ENCODE results near the gene EXOC4. TPM values are rescaled to one million over a fixed set of nuclear protein-coding genes. Genes with fewer than 3 reads are reported as not detected.

The EXOC4 gene
- total RNA-seq, 4 donors from 2014 or later, result 36.9 to 78.0 (median 52.2) TPM

GRCh38 chr7:133698127-133698526 lies 445.2 kb downstream of the EXOC4 start:
- Histone ChIP-seq H3K4me3 (no peak overlapping the region), H3K4me1 (no peaks in the 10 kb centered on the region), H3K36me3 (no peaks in the 10 kb centered on the region), H3K27ac (no peak overlapping the region), H3K9me3 (no peaks in the 10 kb centered on the region), H3K27me3 (no peaks in the 10 kb centered on the region)
- no peak for ATAC-seq
- intact Hi-C loops (cut with DNase I; ENCODE audit: low total_unique reads), result no loop called here
- TF ChIP-seq POLR2A (IDR thresholded peaks at IDR 0.05) (no peak), CTCF (IDR thresholded peaks at IDR 0.05 in 4 of 5, conservative IDR thresholded peaks at IDR 0.05 in 1 of 5) (no peak)
- in situ Hi-C loops (cut with MboI; ENCODE audit: low sequenced_read_pairs in 4 of 4), result no loop called here
- no peak for DNase-seq

GRCh38 chr7:133699386-133699785 lies 446.5 kb downstream of the EXOC4 start:
- ATAC-seq (no peak), DNase-seq (no peak)
- H3K36me3 ChIP-seq, result no peaks in the 10 kb centered on the region
- peaks cover 0 to 4% of the 10 kb centered on the region in 2 donors for H3K4me1 ChIP-seq
- in situ Hi-C loops (cut with MboI; ENCODE audit: low sequenced_read_pairs in 4 of 4), result no loop called here
- H3K27me3 ChIP-seq, result no peaks in the 10 kb centered on the region
- intact Hi-C loops (cut with DNase I; ENCODE audit: low total_unique reads), result no loop called here
- TF ChIP-seq CTCF (IDR thresholded peaks at IDR 0.05 in 4 of 5, conservative IDR thresholded peaks at IDR 0.05 in 1 of 5) (no peak), POLR2A (IDR thresholded peaks at IDR 0.05) (no peak)
- no peak overlapping the region for H3K27ac ChIP-seq
- H3K9me3 ChIP-seq, result no peaks in the 10 kb centered on the region
- no peak overlapping the region for H3K4me3 ChIP-seq

- intact Hi-C loops (cut with DNase I; ENCODE audit: low total_unique reads), result no loop called here
- Histone ChIP-seq H3K27ac (no peak overlapping the region), H3K36me3 (no peaks in the 10 kb centered on the region), H3K4me3 (no peak overlapping the region), H3K9me3 (no peaks in the 10 kb centered on the region), H3K4me1 (peaks cover 0 to 5% of the 10 kb centered on the region in 2 donors), H3K27me3 (no peaks in the 10 kb centered on the region)
- no peak for ATAC-seq
- in situ Hi-C loops (cut with MboI; ENCODE audit: low sequenced_read_pairs in 4 of 4), result no loop called here
- DNase-seq, result no peak
- no peak for TF ChIP-seq POLR2A (IDR thresholded peaks at IDR 0.05)
- no peak for TF ChIP-seq CTCF (IDR thresholded peaks at IDR 0.05 in 4 of 5, conservative IDR thresholded peaks at IDR 0.05 in 1 of 5)
Measured at GRCh38 chr7:133702078-133702477, 449.2 kb downstream of the EXOC4 start.

- DNase-seq, result no peak
- Histone ChIP-seq H3K4me3 (no peak overlapping the region), H3K27ac (no peak overlapping the region), H3K36me3 (no peaks in the 10 kb centered on the region), H3K27me3 (no peaks in the 10 kb centered on the region), H3K4me1 (peaks cover 0 to 5% of the 10 kb centered on the region in 2 donors), H3K9me3 (no peaks in the 10 kb centered on the region)
- in situ Hi-C loops (cut with MboI; ENCODE audit: low sequenced_read_pairs in 4 of 4) (no loop called here), intact Hi-C loops (cut with DNase I; ENCODE audit: low total_unique reads) (no loop called here)
- no peak for TF ChIP-seq POLR2A (IDR thresholded peaks at IDR 0.05)
- no peak for ATAC-seq
Measured at GRCh38 chr7:133702960-133703359, 450.1 kb downstream of the EXOC4 start.

GRCh38 chr7:133703547-133703946 lies 450.7 kb downstream of the EXOC4 start:
- Histone ChIP-seq H3K27me3 (no peaks in the 10 kb centered on the region), H3K4me1 (peaks cover 0 to 5% of the 10 kb centered on the region in 2 donors), H3K9me3 (no peaks in the 10 kb centered on the region), H3K4me3 (no peak overlapping the region), H3K36me3 (no peaks in the 10 kb centered on the region), H3K27ac (no peak overlapping the region)
- no peak for TF ChIP-seq CTCF (IDR thresholded peaks at IDR 0.05 in 4 of 5, conservative IDR thresholded peaks at IDR 0.05 in 1 of 5)
- no peak for TF ChIP-seq POLR2A (IDR thresholded peaks at IDR 0.05)
- DNase-seq (no peak), ATAC-seq (no peak)
- intact Hi-C loops (cut with DNase I; ENCODE audit: low total_unique reads), result no loop called here
- in situ Hi-C loops (cut with MboI; ENCODE audit: low sequenced_read_pairs in 4 of 4), result no loop called here

All from gastrocnemius medialis (tissue), 4 donors.